Right forelimb (tissue), 1 donor: ENCODE measurements around the gene MIEN1.
"Not testable (repeated sequence)": the region's sequence is repeated elsewhere in the genome, so short reads cannot be mapped to it uniquely, and the experiment has no call there.

ENCODE experiments used
- DNase-seq: peaks from one replicate; pipeline ENCODE4 v3.0.0-alpha.2; 2018

Gene MIEN1

GRCh38 chr17:39715375-39716072, 14.8 kb downstream of the MIEN1 start:
- DNase-seq: no peak

GRCh38 chr17:39714234-39714633, 16.1 kb downstream of the MIEN1 start:
- no peak for DNase-seq

- no peak for DNase-seq
Observed at GRCh38 chr17:39711851-39712250, 18.5 kb downstream of the MIEN1 start.

- not testable (repeated sequence) for DNase-seq
Observed at GRCh38 chr17:39711071-39711470, 19.3 kb downstream of the MIEN1 start.

GRCh38 chr17:39709998-39710964, 20.1 kb downstream of the MIEN1 start:
- DNase-seq: no peak

GRCh38 chr17:39709319-39709997, 20.9 kb downstream of the MIEN1 start:
- DNase-seq: no peak

GRCh38 chr17:39706921-39707337, 23.4 kb downstream of the MIEN1 start:
- DNase-seq: no peak

- no peak for DNase-seq
Observed at GRCh38 chr17:39706383-39706782, 23.9 kb downstream of the MIEN1 start.

GRCh38 chr17:39705786-39706348, 24.5 kb downstream of the MIEN1 start:
- no peak for DNase-seq

- DNase-seq: no peak
Observed at GRCh38 chr17:39704821-39705551, 25.3 kb downstream of the MIEN1 start.

GRCh38 chr17:39703913-39704312, 26.4 kb downstream of the MIEN1 start:
- DNase-seq: no peak

GRCh38 chr17:39702901-39703893, 27.1 kb downstream of the MIEN1 start:
- no peak for DNase-seq

- no peak for DNase-seq
Observed at GRCh38 chr17:39701784-39702422, 28.4 kb downstream of the MIEN1 start.

- DNase-seq: no peak
Observed at GRCh38 chr17:39701012-39701783, 29.1 kb downstream of the MIEN1 start.

GRCh38 chr17:39700148-39700987, 30.0 kb downstream of the MIEN1 start:
- peak; percentile 84 for DNase-seq

- peak; percentile 82 for DNase-seq
Observed at GRCh38 chr17:39699818-39700147, 30.5 kb downstream of the MIEN1 start, which contains the start of gene ERBB2. TSS of gene ERBB2 (plus strand) at chr17:39700064. CDS start at chr17:39700239, 175 bp downstream.

GRCh38 chr17:39699157-39699817, 31.0 kb downstream of the MIEN1 start:
- not testable (repeated sequence) for DNase-seq

- DNase-seq: no peak
Observed at GRCh38 chr17:39697961-39698360, 32.4 kb downstream of the MIEN1 start.
